Brain microvascular endothelial cell (primary cell): ENCODE data around the gene C22orf23.

Source experiments
- DNase-seq: peaks from one replicate; pipeline ENCODE4 v3.0.0-alpha.2; 2020
- H3K27ac ChIP-seq: fragments of 250-450 bp; sonication (Bioruptor Pico); 2 replicates; pipeline ENCODE4 v1.5.1; 2020; ENCODE audit warnings: mild to moderate bottlenecking, moderate library complexity
- H3K27me3 ChIP-seq: fragments of 250-450 bp; sonication (Bioruptor Pico); replicated peaks from 2 replicates; pipeline ENCODE4 v1.5.1; 2020; ENCODE audit warnings: mild to moderate bottlenecking
- H3K36me3 ChIP-seq: fragments of 250-450 bp; sonication (Bioruptor Pico); replicated peaks from 2 replicates; pipeline ENCODE4 v1.5.1; 2020; ENCODE audit warnings: mild to moderate bottlenecking
- H3K4me3 ChIP-seq: 2 replicates; pipeline ENCODE4 v1.5.1; 2011; ENCODE audit warnings: low read depth, mild to moderate bottlenecking, control low read depth, low read length, moderate library complexity
- CTCF ChIP-seq: IDR thresholded peaks from 2 replicates; pipeline ENCODE4 v1.5.1; 2011; ENCODE audit warnings: low read depth, mild to moderate bottlenecking, moderate library complexity, low read length, control low read depth, inconsistent platforms; ENCODE audit errors: missing control alignments
- in situ Hi-C: cut with HindIII; loops from 2 replicates; pipeline ENCODE4 v1.10.0; 2017; ENCODE audit warnings: low sequenced_read_pairs, low pct_ligation_motif_present

The C22orf23 gene

GRCh38 chr22:37911697-37912096 is 41.7 kb downstream of the C22orf23 start:
- Histone ChIP-seq H3K36me3 (peaks cover 42% of the 10 kb centered on the region), H3K27me3 (no peaks in the 10 kb centered on the region), H3K27ac (no peak overlapping the region), H3K4me3 (no peak overlapping the region)
- in situ Hi-C loops: no loop called here
- TF ChIP-seq CTCF: no peak
- no peak for DNase-seq

- Histone ChIP-seq H3K4me3 (no peak overlapping the region), H3K36me3 (peaks cover 36% of the 10 kb centered on the region), H3K27me3 (no peaks in the 10 kb centered on the region), H3K27ac (no peak overlapping the region)
- in situ Hi-C loops: no loop called here
- no peak for DNase-seq
- TF ChIP-seq CTCF: no peak
These were observed 42.3 kb downstream of the C22orf23 start for GRCh38 chr22:37910890-37911672.

GRCh38 chr22:37909766-37910165 is 43.6 kb downstream of the C22orf23 start:
- DNase-seq: no peak
- in situ Hi-C loops: no loop called here
- Histone ChIP-seq H3K36me3 (peaks cover 27% of the 10 kb centered on the region), H3K27ac (no peak overlapping the region), H3K4me3 (no peak overlapping the region), H3K27me3 (no peaks in the 10 kb centered on the region)
- TF ChIP-seq CTCF: no peak

- in situ Hi-C loops: no loop called here
- Histone ChIP-seq H3K27me3 (no peaks in the 10 kb centered on the region), H3K36me3 (peaks cover 8% of the 10 kb centered on the region), H3K4me3 (peak overlapping the region; percentile 69), H3K27ac (peak overlapping the region; percentile 95)
- DNase-seq: no peak
- no peak for TF ChIP-seq CTCF
These were observed 46.1 kb downstream of the C22orf23 start for GRCh38 chr22:37907036-37907954.

- Histone ChIP-seq H3K4me3 (peak overlapping the region; percentile 69), H3K36me3 (no peaks in the 10 kb centered on the region), H3K27me3 (no peaks in the 10 kb centered on the region), H3K27ac (peak overlapping the region; percentile 95)
- in situ Hi-C loops: no loop called here
- no peak for TF ChIP-seq CTCF
- DNase-seq: no peak
These were observed 46.9 kb downstream of the C22orf23 start for GRCh38 chr22:37906364-37907008.
